ENCODE results near the gene SPEN. TPM values are rescaled to one million over a fixed set of nuclear protein-coding genes. Genes with fewer than 3 reads are reported as not detected.
"Not testable (repeated sequence)": the region's sequence is repeated elsewhere in the genome, so short reads cannot be mapped to it uniquely, and the experiment has no call there.

Gene SPEN
- total RNA-seq, 2 donors from 2014 or later: 27.8 to 36.5 TPM

- DNase-seq: peak; percentile 73
- ATAC-seq: no peak
- intact Hi-C loops (cut with DNase I): no loop called here
Observed at GRCh38 chr1:15833069-15833679, 14.3 kb upstream of the SPEN start.

DNA sequence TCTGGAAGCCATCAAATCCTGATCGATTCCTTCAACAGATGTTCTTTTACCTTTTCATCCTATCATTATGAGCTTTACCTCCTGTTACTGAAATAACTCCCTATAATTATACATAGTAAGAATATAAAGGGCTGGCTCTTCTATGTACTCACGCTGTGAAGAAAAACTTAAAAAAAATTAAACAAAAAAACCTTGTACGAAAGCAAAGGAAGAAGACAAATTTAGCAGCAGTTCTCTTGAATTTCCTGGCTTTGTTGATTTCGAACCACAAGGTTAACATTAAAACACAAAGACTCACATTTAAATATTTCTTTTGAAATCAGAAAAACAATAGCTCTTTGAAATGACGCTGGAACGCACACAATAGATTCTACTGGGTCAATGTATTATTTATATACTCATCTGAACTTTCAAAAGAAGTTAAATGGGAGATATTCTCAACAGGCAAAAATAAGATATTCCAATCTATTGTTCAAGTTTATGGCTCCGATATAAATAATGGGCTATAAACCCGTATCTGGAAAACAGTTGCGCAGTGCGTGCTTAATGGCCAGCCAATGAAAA is 13.6 kb upstream of the SPEN start:
- ATAC-seq (no peak), DNase-seq (no peak)
- intact Hi-C loops (cut with DNase I): no loop called here

- peak; percentile 91 for DNase-seq
- peak; percentile 84 for ATAC-seq
- intact Hi-C loops (cut with DNase I): no loop called here
Observed at GRCh38 chr1:15834406-15835204, 12.9 kb upstream of the SPEN start.

DNA sequence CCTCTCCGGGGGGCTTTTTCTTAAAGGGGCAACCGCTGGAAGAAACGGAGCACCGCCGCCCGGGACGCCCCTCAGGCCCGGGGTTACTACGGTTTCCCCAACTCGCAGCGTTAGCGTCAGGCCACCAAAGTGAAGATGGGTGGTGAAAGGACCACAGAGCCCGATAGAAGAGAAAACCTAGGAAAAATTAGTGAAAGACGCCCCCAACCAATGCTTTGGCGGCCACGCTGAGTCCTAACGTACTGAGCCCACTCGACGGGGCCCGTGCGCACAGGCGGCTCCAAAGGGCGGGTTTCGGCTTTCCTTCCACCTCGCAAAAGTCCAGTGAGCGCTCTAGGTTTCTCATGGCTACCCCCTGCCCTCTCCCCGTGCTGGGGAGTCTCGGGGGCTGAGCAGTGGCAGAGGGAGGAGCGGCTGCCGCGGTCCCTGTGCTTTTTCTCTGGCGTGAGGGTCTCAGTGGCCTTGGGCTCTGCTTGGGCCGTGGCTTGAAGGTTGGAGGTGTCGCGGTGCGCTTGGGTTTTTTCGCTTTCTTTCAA is 12.2 kb upstream of the SPEN start:
- DNase-seq (no peak), ATAC-seq (peak; percentile 11 to 22)
- intact Hi-C loops (cut with DNase I): no loop called here

- intact Hi-C loops (cut with DNase I): no loop called here
- peak; percentile 100 for DNase-seq
- peak; percentile 89 to 91 for ATAC-seq
Observed at GRCh38 chr1:15835741-15836510, 11.6 kb upstream of the SPEN start.

DNA sequence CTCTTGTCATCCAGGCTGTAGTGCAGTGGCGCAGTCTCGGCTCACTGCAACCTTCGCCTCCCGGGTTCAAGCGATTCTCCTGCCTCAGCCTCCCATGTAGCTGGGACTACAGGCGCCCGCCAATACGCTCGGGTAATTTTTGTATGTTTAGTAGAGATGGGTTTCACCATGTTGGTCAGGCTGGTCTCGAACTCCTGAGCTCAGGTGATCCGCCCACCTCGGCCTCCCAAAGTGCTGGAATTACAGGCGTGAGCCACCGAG is 11.1 kb upstream of the SPEN start:
- DNase-seq; ATAC-seq; intact Hi-C loops (cut with DNase I): not testable (repeated sequence)

GRCh38 chr1:15836772-15837669 is 10.5 kb upstream of the SPEN start:
- intact Hi-C loops (cut with DNase I): no loop called here
- ATAC-seq: no peak
- peak; percentile 62 for DNase-seq

- DNase-seq: no peak
- intact Hi-C loops (cut with DNase I): no loop called here
- ATAC-seq: no peak
Observed at GRCh38 chr1:15837931-15838330, 9.6 kb upstream of the SPEN start.

- no peak for ATAC-seq
- intact Hi-C loops (cut with DNase I): no loop called here
- DNase-seq: no peak
Observed at GRCh38 chr1:15838721-15839120, 8.8 kb upstream of the SPEN start.

- ATAC-seq (no peak), DNase-seq (no peak)
- intact Hi-C loops (cut with DNase I): no loop called here
Observed at GRCh38 chr1:15843826-15844572, 3.5 kb upstream of the SPEN start.

GRCh38 chr1:15846056-15846455 is 1.5 kb upstream of the SPEN start:
- DNase-seq; intact Hi-C loops (cut with DNase I); ATAC-seq: not testable (repeated sequence)

DNA sequence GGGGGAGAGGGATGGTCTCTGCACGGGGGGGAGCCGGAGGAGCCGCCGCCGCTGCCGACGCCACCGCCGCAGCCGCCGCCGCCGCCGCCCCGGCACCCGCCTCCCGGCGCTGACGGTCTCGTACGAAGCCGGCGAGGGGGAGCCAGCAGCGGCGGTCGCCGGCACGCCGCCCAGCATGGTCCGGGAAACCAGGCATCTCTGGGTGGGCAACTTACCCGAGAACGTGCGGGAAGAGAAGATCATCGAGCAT is 311 bp downstream of the SPEN start:
- ATAC-seq (no peak), DNase-seq (no peak)
- intact Hi-C loops (cut with DNase I): no loop called here

DNA sequence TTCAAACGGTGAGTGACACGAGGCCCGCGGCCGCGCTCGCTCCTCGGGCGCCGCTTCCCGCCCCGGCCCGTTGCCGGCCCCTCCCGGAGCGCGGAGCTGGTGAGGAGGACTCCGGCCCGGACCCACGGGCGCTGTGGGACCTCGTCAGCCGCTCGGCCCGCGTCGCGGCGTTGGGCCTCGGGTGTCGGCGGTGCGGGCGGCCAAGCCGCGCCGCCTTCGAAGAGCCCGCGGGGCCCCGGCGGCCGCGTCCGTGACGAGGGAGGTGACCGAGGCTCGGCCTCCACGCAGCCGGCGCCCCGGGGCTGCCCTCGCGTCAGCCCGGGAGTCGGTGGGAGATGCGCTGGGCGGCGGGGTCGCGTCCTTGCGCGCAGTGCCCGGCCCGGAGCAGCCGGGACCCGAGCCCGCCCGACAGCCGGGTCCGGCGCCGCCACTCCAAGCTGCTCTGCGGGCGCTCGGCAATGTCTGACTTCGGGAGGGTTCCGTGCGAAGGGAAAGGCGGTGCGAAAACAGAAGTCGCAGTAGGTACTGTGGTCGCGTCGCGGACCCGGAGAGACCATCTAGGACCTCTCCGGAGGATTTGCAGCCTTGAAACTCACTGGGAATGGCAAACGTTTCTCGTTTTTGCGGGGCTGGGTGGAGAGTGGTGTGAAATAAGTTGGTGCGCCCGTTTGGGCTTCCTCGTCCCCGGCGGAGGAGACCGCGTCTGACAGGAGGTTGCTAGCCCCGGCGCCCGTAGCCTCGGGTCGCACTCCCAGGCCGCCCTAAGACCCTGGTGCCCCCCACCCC is 829 bp downstream of the SPEN start:
- peak; percentile 62 for DNase-seq
- intact Hi-C loops (cut with DNase I): no loop called here
- peak; percentile 11 to 12 for ATAC-seq

DNA sequence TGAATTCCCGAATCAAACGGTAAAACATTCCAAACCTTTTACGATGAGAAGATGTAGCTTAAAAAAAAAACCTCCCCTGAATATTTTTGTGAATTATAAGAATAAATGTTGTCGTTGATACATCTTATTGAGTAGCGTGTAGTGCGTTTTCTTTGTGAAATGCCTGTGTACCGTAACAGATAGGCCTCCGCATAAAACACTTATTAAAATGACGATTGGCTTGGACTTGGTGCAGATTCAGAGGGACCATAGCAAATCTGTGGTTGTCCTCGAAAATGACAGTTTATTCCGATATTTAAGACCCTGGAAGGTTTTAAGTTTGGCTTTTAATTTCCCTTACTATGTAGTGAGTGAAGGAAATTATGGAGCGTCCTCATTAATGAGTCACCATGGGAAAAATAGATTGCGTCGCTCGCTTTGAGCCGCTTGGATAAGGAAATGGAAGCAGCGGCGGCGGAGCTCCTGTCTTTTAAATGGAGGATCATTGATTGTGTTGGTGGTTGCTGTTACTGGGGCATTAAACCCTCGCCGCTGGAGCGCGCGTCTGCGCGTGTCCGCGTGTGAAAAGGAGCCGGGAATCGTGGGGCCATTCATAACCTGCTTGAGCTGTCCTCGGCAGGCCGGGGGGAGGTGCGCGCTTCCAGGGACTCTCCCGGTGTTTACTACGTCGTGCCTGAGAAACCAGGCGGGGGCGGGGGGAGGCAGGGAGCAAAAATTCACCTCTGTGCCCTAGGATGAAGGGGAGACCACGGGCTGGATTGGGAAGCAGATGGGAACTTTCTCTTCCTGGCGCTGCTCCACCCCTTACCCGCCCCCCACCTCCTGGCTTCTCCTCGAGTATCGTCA is 1.6 kb downstream of the SPEN start:
- intact Hi-C loops (cut with DNase I): no loop called here
- DNase-seq: peak; percentile 86
- ATAC-seq: peak; percentile 13 to 40

GRCh38 chr1:15849775-15850324 is 2.3 kb downstream of the SPEN start:
- peak; percentile 39 for DNase-seq
- intact Hi-C loops (cut with DNase I): loop anchor here (5.0 kb wide), 1 partner anchor 37 kb away; no protein-coding TSS in a partner anchor
- ATAC-seq: peak in 1 of 2 donors; percentile 10

DNA sequence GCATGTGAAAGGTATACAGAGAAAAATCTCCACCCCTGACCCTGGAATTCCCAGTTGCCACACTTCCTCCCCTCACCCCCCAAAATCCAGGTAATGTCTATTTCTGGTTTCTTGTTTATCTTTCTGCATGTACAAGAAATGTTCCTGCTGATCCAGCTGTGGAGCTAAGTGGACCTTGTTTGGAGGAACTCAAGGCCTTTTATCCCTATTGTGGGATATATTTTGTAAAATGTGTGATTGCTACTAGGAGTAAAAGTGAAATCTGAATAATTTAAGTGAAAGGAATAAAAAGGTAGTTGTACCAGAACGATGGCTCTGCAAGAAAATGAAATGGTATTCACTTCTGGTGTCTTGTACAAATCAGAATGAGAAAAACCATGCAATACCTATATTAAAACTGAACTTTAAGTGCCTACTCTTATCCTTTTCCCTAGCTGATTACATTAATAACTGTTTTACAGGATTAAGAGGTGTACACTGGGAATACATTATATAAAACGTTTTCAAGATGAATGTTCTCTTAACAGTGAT is 3.0 kb downstream of the SPEN start:
- ATAC-seq: no peak
- DNase-seq: no peak
- intact Hi-C loops (cut with DNase I): loop anchor here (5.0 kb wide), 1 partner anchor 37 kb away; no protein-coding TSS in a partner anchor
